HepG2 (cell line): ENCODE measurements around the gene HSPA1B.

Experiments used
- BRCA1 ChIP-seq: sonication (generic); formaldehyde crosslinking; IDR thresholded peaks from 2 replicates; pipeline ENCODE4 v1.4.0; 2020; ENCODE audit warnings: missing genetic modification reagents
- CEBPB ChIP-seq: IDR thresholded peaks from 2 replicates; pipeline ENCODE4 v1.6.1; 2011; ENCODE audit warnings: low read depth, low read length, improper control_type of control experiment, borderline replicate concordance
- SIN3B ChIP-seq: fragments of 150-350 bp; IDR thresholded peaks from 2 replicates; pipeline ENCODE4 v1.6.1; 2014; ENCODE audit warnings: low read length
- ZNF839 ChIP-seq: sonication (generic); formaldehyde crosslinking; IDR thresholded peaks from 2 replicates; pipeline ENCODE4 v1.4.0; 2020; ENCODE audit warnings: missing genetic modification reagents, mild to moderate bottlenecking, borderline replicate concordance
- TF ChIP-seq, protein P1 (sequence below), 2 experiments: sonication (generic) in 1 of 2; formaldehyde crosslinking in 1 of 2; IDR thresholded peaks; 2 replicates each; pipeline versions ENCODE4 v1.5.1 to v1.6.1; 2011 to 2020; ENCODE audit warnings: borderline replicate concordance in 1 of 2, low read depth in 1 of 2, low read length in 1 of 2, mild to moderate bottlenecking in 1 of 2, missing genetic modification reagents in 1 of 2, moderate library complexity in 1 of 2

DNA sequence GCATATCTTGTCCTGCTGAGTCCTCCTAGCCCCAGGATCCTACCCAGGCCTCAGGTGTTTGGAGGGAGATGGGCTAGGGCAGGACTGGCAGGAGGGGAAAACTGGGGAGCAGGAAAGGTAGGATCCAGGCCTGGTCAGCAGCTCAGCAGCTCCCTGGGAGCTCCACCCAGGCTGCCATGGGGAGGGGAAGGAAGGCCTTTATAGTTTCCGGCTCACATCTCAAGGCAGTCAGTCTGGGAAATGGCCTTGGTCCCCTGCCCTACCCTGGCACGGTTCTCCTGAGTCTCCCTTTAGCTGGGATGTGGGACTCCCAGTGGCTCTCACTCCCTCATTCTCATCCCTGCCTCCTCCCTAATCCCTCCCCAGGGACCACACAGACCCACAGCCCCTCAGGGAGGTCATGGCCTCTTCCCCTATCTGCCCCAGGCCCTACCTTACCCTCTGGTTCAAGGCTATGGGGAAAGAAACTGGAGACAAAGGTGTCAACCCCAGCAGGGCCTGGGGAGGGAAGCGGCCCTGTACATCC is 49.6 kb downstream of the HSPA1B start:
- TF ChIP-seq SIN3B (no peak), ZNF839 (CRISPR knock-in tag) (0 out of 2 replicates have a peak, but pooled peaks have one; percentile 25), BRCA1 (no peak), CEBPB (no peak)
- TF ChIP-seq, protein P1, sequence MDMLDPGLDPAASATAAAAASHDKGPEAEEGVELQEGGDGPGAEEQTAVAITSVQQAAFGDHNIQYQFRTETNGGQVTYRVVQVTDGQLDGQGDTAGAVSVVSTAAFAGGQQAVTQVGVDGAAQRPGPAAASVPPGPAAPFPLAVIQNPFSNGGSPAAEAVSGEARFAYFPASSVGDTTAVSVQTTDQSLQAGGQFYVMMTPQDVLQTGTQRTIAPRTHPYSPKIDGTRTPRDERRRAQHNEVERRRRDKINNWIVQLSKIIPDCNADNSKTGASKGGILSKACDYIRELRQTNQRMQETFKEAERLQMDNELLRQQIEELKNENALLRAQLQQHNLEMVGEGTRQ (IDR thresholded peaks at IDR 0.05; ENCODE audit: low read depth, low read length): no peak
- TF ChIP-seq, protein P1 (CRISPR knock-in tag; IDR thresholded peaks at IDR 0.05; ENCODE audit: borderline replicate concordance): no peak
